Subcutaneous abdominal adipose tissue (tissue), 5 donors: ENCODE results near the gene PHF21A.

Experiments used
- H3K27ac ChIP-seq: one replicate; pipeline ENCODE4 v1.7.0; 2013; ENCODE audit warnings: low read depth, mild to moderate bottlenecking, inconsistent platforms, low read length, moderate library complexity
- H3K27me3 ChIP-seq, 5 donors: one replicate each; pipeline ENCODE4 v1.7.0; 2013; ENCODE audit warnings: low read length in 5 of 5, inconsistent platforms in 1 of 5; ENCODE audit not compliant: control insufficient read depth in 5 of 5, insufficient read depth in 4 of 5
- H3K36me3 ChIP-seq, 5 donors: one replicate each; pipeline ENCODE4 v1.7.0; 2013; ENCODE audit warnings: low read length in 5 of 5; ENCODE audit not compliant: control insufficient read depth in 5 of 5, insufficient read depth in 5 of 5
- H3K4me1 ChIP-seq, 5 donors: one replicate each; pipeline ENCODE4 v1.7.0; 2013; ENCODE audit warnings: low read length in 5 of 5, mild to moderate bottlenecking in 3 of 5, moderate library complexity in 1 of 5; ENCODE audit not compliant: control insufficient read depth in 5 of 5, insufficient read depth in 5 of 5
- H3K4me3 ChIP-seq, 5 donors: one replicate each; pipeline ENCODE4 v1.7.0; 2013; ENCODE audit warnings: low read length in 5 of 5, low read depth in 1 of 5
- H3K9ac ChIP-seq, 5 donors: one replicate each; pipeline ENCODE4 v1.7.0; 2013; ENCODE audit warnings: low read length in 5 of 5, mild to moderate bottlenecking in 4 of 5, moderate library complexity in 3 of 5
- H3K9me3 ChIP-seq, 5 donors: one replicate each; pipeline ENCODE4 v1.7.0; 2013; ENCODE audit warnings: low read length in 5 of 5; ENCODE audit not compliant: control insufficient read depth in 5 of 5
- donor health status: healthy.
- donor health status: healthy.
- donor health status: healthy.
- donor health status: healthy.
- donor health status: healthy.

Gene PHF21A

GRCh38 chr11:45959851-45960250, 161.4 kb downstream of the PHF21A start:
- Histone ChIP-seq H3K27ac (no peak overlapping the region), H3K36me3 (peaks cover under 1 to 14% (median 5%) of the 10 kb centered on the region in 5 donors), H3K27me3 (no peaks in the 10 kb centered on the region), H3K4me1 (peaks cover 0 to 16% (median 14%) of the 10 kb centered on the region in 5 donors), H3K9ac (no peak overlapping the region), H3K4me3 (no peak overlapping the region), H3K9me3 (peaks cover 0 to 5% (median 0%) of the 10 kb centered on the region in 5 donors)

- Histone ChIP-seq H3K27ac (no peak overlapping the region), H3K36me3 (peaks cover 29 to 74% (median 49%) of the 10 kb centered on the region in 5 donors), H3K9me3 (no peaks in the 10 kb centered on the region), H3K4me3 (no peak overlapping the region), H3K27me3 (no peaks in the 10 kb centered on the region), H3K4me1 (peaks cover 0 to 7% (median 0%) of the 10 kb centered on the region in 5 donors), H3K9ac (no peak overlapping the region)
Observed at GRCh38 chr11:45949992-45950407, 171.3 kb downstream of the PHF21A start.

DNA sequence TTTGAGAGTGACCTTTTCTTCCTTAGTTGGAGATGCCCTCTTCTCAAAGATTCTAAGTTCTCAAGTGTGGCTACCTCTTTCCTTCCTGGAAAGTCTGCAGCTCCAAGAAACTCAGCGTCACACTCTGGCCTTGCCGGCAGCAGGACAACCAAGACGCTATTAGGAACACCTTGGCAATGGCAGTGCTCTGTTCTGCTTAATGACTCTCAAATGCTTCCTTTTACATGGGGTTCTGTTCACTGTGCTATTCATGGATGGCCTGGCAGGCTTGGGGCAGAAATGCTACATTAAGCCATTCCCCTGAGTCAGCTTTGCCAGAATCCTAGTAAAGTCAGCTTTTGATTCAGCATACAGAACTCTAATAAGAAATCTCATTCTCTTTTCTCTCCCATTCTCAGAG, 172.9 kb downstream of the PHF21A start:
- Histone ChIP-seq H3K36me3 (peaks cover 27 to 89% (median 61%) of the 10 kb centered on the region in 5 donors), H3K27me3 (no peaks in the 10 kb centered on the region), H3K9ac (no peak overlapping the region), H3K9me3 (no peaks in the 10 kb centered on the region), H3K4me3 (no peak overlapping the region), H3K4me1 (peaks cover 0 to 10% (median 0%) of the 10 kb centered on the region in 5 donors), H3K27ac (no peak overlapping the region)

DNA sequence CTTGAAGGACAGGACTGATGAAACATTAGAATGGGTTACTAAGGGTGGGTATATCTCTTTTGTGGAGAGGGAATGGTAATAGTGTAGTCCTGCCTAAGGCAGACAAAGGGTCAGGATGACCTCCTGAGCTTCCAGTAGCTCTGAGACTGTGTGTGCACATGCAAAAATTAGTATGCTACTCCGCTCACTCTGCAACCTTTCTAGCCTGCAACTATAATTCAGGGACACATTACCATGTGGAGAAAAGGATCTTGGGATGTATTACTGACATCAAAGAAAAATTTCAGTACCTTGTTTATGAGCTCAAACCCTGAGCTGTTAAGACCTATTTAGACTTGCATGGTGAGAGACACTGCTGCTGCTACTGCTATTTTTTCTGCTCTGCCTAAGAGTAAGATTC, 173.4 kb downstream of the PHF21A start:
- peaks cover 27 to 89% (median 56%) of the 10 kb centered on the region in 5 donors for H3K36me3 ChIP-seq
- H3K27ac ChIP-seq: no peak overlapping the region
- no peaks in the 10 kb centered on the region for H3K9me3 ChIP-seq
- H3K9ac ChIP-seq: no peak overlapping the region
- H3K4me1 ChIP-seq: peaks cover 0 to 10% (median 0%) of the 10 kb centered on the region in 5 donors
- no peak overlapping the region for H3K4me3 ChIP-seq
- H3K27me3 ChIP-seq: no peaks in the 10 kb centered on the region

- Histone ChIP-seq H3K27me3 (no peaks in the 10 kb centered on the region), H3K4me3 (no peak overlapping the region), H3K9ac (peak overlapping the region in 1 of 5 donors; percentile 16), H3K27ac (peak overlapping the region; percentile 11), H3K4me1 (peaks cover 0 to 10% (median 0%) of the 10 kb centered on the region in 5 donors), H3K9me3 (no peaks in the 10 kb centered on the region), H3K36me3 (peaks cover 37 to 81% (median 65%) of the 10 kb centered on the region in 5 donors)
Observed at GRCh38 chr11:45945397-45945999, 175.8 kb downstream of the PHF21A start.

- H3K9ac ChIP-seq: no peak overlapping the region
- no peak overlapping the region for H3K4me3 ChIP-seq
- no peaks in the 10 kb centered on the region for H3K9me3 ChIP-seq
- peaks cover 22 to 64% (median 45%) of the 10 kb centered on the region in 5 donors for H3K36me3 ChIP-seq
- no peak overlapping the region for H3K27ac ChIP-seq
- peaks cover 0 to 10% (median 0%) of the 10 kb centered on the region in 5 donors for H3K4me1 ChIP-seq
- no peaks in the 10 kb centered on the region for H3K27me3 ChIP-seq
Observed at GRCh38 chr11:45942381-45942780, 178.9 kb downstream of the PHF21A start.

DNA sequence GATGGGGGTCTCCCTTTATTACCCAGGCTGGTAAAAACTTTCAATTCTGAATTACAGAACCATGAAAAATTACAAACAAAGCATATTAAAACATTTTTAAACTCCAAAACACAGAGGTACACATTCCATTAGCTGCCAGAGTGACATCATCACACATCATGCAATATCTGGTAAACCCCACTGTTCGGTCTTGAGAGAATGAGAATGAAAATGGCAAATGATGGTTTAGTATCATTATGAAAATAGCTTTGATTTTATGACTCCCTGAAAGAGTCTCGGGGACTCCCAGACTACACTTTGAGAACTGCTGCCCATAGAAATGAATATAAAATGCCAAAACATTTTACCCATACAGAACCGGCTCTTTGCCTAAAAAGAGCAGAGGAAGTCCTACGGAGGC, 180.0 kb downstream of the PHF21A start:
- Histone ChIP-seq H3K27me3 (no peaks in the 10 kb centered on the region), H3K9ac (no peak overlapping the region), H3K4me3 (no peak overlapping the region), H3K36me3 (peaks cover 24 to 66% (median 45%) of the 10 kb centered on the region in 5 donors), H3K9me3 (no peaks in the 10 kb centered on the region), H3K4me1 (peaks cover 0 to 10% (median 0%) of the 10 kb centered on the region in 5 donors), H3K27ac (no peak overlapping the region)

GRCh38 chr11:45939836-45940235, 181.4 kb downstream of the PHF21A start:
- peaks cover 0 to 1% (median 0%) of the 10 kb centered on the region in 5 donors for H3K4me1 ChIP-seq
- H3K27ac ChIP-seq: no peak overlapping the region
- no peaks in the 10 kb centered on the region for H3K27me3 ChIP-seq
- H3K36me3 ChIP-seq: peaks cover 27 to 65% (median 43%) of the 10 kb centered on the region in 5 donors
- H3K9me3 ChIP-seq: no peaks in the 10 kb centered on the region
- no peak overlapping the region for H3K9ac ChIP-seq
- no peak overlapping the region for H3K4me3 ChIP-seq

- no peaks in the 10 kb centered on the region for H3K4me1 ChIP-seq
- H3K4me3 ChIP-seq: no peak overlapping the region
- no peaks in the 10 kb centered on the region for H3K27me3 ChIP-seq
- no peaks in the 10 kb centered on the region for H3K9me3 ChIP-seq
- no peak overlapping the region for H3K27ac ChIP-seq
- H3K36me3 ChIP-seq: peaks cover 27 to 66% (median 56%) of the 10 kb centered on the region in 5 donors
- H3K9ac ChIP-seq: no peak overlapping the region
Observed at GRCh38 chr11:45937916-45938315, 183.3 kb downstream of the PHF21A start.

DNA sequence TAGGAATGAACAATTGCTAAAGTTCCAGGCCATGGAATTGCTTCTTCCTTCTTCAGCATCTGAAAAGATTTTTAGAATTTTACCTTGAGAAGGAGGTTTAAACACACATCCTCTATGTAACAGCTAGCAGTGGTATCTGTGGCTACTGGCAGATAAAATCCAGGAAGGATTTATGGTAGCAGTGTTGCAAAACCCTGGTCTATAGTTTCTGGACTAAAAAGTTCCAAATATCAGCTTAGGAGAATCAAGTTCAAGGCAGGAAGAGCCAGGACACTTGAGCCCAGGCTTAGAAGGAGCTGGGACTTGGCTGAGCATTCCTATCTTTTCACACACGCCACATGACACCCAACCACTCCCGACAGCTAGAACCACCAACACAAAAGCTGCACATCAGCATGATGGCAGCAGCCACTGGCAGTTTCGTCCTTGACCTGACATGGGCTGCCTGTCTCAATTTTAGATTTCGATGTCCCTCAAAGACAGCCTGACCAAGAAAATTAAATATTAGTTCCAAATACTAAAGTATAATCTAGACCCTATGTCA, 184.7 kb downstream of the PHF21A start:
- H3K36me3 ChIP-seq: peaks cover 15 to 64% (median 56%) of the 10 kb centered on the region in 5 donors
- H3K4me3 ChIP-seq: no peak overlapping the region
- H3K27me3 ChIP-seq: no peaks in the 10 kb centered on the region

More for the DNA sequence above, 184.7 kb downstream of the PHF21A start:
- Histone ChIP-seq H3K9me3 (no peaks in the 10 kb centered on the region), H3K27ac (no peak overlapping the region), H3K9ac (no peak overlapping the region), H3K4me1 (peaks cover 0 to 7% (median 4%) of the 10 kb centered on the region in 5 donors)
